T-cell (primary cell): ENCODE measurements around the gene GLIS1. TPM values are rescaled to one million over a fixed set of nuclear protein-coding genes. Genes with fewer than 3 reads are reported as not detected.

Experiments used
- ATAC-seq, 4 experiments: fragments of 200-7000 bp in 3 of 4; fragments of 150-1000 bp in 1 of 4; cut with Tn5 transposase; replicated peaks in 1 of 4; 1 replicate in 3 of 4; 2 replicates in 1 of 4; pipeline ENCODE4 v1.10.0; 2021; ENCODE audit warnings: moderate library complexity in 3 of 4, mild to moderate bottlenecking in 2 of 4, moderate number of reproducible peaks in 1 of 4
- CTCF ChIA-PET, 2 donors: fragments of 300-600 bp; sonication (Branson Sonifier 250); formaldehyde crosslinking; loops; one replicate each; lab custom pipeline; 2022; ENCODE audit warnings: antibody characterized with exemption in 2 of 2; lab: Charles Lee
- POLR2A ChIA-PET, 2 donors: fragments of 300-600 bp; sonication (Branson Sonifier 250); formaldehyde crosslinking; loops; one replicate each; lab custom pipeline; 2022; ENCODE audit warnings: antibody characterized with exemption in 2 of 2; lab: Charles Lee
- DNase-seq, 35 experiments: peaks; one replicate each; pipeline versions ENCODE4 v3.0.0 to v3.0.0-alpha.2; 2013 to 2023
- H3K27ac ChIP-seq: one replicate; pipeline ENCODE4 v1.5.1; 2013; ENCODE audit warnings: low read length
- H3K27me3 ChIP-seq, 2 experiments: replicated peaks in 1 of 2; 1 replicate in 1 of 2; 2 replicates in 1 of 2; pipeline versions ENCODE4 v1.6.1 to v1.7.0; 2013; ENCODE audit warnings: low read length in 1 of 2, mixed read lengths in 1 of 2; ENCODE audit not compliant: control insufficient read depth in 2 of 2, insufficient read depth in 2 of 2; ENCODE audit errors: extremely low read depth in 1 of 2
- H3K36me3 ChIP-seq, 2 donors: 1 replicate in 1 of 2; 2 replicates in 1 of 2; pipeline versions ENCODE4 v1.6.1 to v1.7.0; 2013; ENCODE audit warnings: low read length in 1 of 2; ENCODE audit not compliant: control insufficient read depth in 2 of 2, insufficient read depth in 1 of 2; ENCODE audit errors: extremely low read depth in 1 of 2
- H3K4me1 ChIP-seq, 2 experiments: 1 replicate in 1 of 2; 2 replicates in 1 of 2; pipeline versions ENCODE4 v1.6.1 to v1.7.0; 2013; ENCODE audit warnings: low read length in 2 of 2, mixed read lengths in 1 of 2; ENCODE audit not compliant: insufficient read depth in 2 of 2, control insufficient read depth in 1 of 2; ENCODE audit errors: extremely low read depth in 1 of 2
- H3K4me3 ChIP-seq, 2 donors: 1 replicate in 1 of 2; 2 replicates in 1 of 2; pipeline versions ENCODE4 v1.5.1 to v1.7.0; 2013; ENCODE audit warnings: mild to moderate bottlenecking in 2 of 2, low read length in 1 of 2, moderate library complexity in 1 of 2; ENCODE audit not compliant: control insufficient read depth in 1 of 2; ENCODE audit errors: extremely low read depth in 1 of 2
- H3K9me3 ChIP-seq: 2 replicates; pipeline ENCODE4 v1.7.0; 2013
- H3K27ac Mint-ChIP-seq, 2 donors: one replicate each; pipeline ENCODE4 v1.8.0; 2020 to 2021; ENCODE audit warnings: mild to moderate bottlenecking in 2 of 2, mixed read lengths in 2 of 2
- H3K27me3 Mint-ChIP-seq, 2 donors: one replicate each; pipeline ENCODE4 v1.8.0; 2021 to 2022; ENCODE audit warnings: mixed read lengths in 2 of 2
- H3K36me3 Mint-ChIP-seq: one replicate; pipeline ENCODE4 v1.8.0; 2021; ENCODE audit warnings: mixed read lengths
- H3K4me1 Mint-ChIP-seq, 3 donors: one replicate each; pipeline ENCODE4 v1.8.0; 2020 to 2022; ENCODE audit warnings: mixed read lengths in 3 of 3, mild to moderate bottlenecking in 1 of 3
- H3K4me3 Mint-ChIP-seq, 3 donors: one replicate each; pipeline ENCODE4 v1.8.0; 2020 to 2022; ENCODE audit warnings: mild to moderate bottlenecking in 3 of 3, mixed read lengths in 3 of 3, moderate library complexity in 3 of 3
- H3K9me3 Mint-ChIP-seq, 3 donors: one replicate each; pipeline ENCODE4 v1.8.0; 2020 to 2022; ENCODE audit warnings: mixed read lengths in 3 of 3
- WGBS: methylation state at CpG from one replicate; pipeline ENCODE4 v1.1.5; 2013; ENCODE audit warnings: missing lambda C conversion rate; ENCODE audit not compliant: insufficient coverage; 5-methylcytosine and 5-hydroxymethylcytosine counted together
- total RNA-seq, 35 experiments: library from RNA in 6 of 35; stranded (reverse) in 6 of 35; fragments of 120-200 nt in 1 of 35; gene quantifications; one replicate each; pipeline versions ENCODE4 v1.2.1 to v1.2.4 and lab custom pipeline; 2013 to 2026

Gene GLIS1
- total RNA-seq, 5 donors from 2014 or later (not counting 1 experiment from before 2014, with no cell fraction given): not detected

- Histone ChIP-seq H3K9me3 (no peaks in the 10 kb centered on the region), H3K36me3 (no peaks in the 10 kb centered on the region), H3K27me3 (peaks cover 0 to 5% of the 10 kb centered on the region in 2 experiments), H3K27ac (no peak overlapping the region), H3K4me1 (no peaks in the 10 kb centered on the region), H3K4me3 (no peak overlapping the region)
- WGBS: 100% methylated on average over 1 of the region's 8 CpGs
- DNase-seq (no peak), ATAC-seq (no peak)
- Mint-ChIP-seq H3K36me3 (no peaks in the 10 kb centered on the region), H3K9me3 (no peaks in the 10 kb centered on the region), H3K27me3 (no peaks in the 10 kb centered on the region), H3K4me1 (no peaks in the 10 kb centered on the region), H3K27ac (no peak overlapping the region), H3K4me3 (no peak overlapping the region)
- POLR2A ChIA-PET: interaction anchor here in 1 of 2 donors (0.6 kb wide), 1 partner anchor 74 kb away, joined by 11 read pairs; no protein-coding TSS in a partner anchor
- CTCF ChIA-PET: no interaction called here
Measured at GRCh38 chr1:53726009-53726600, 12.9 kb downstream of the GLIS1 start.

- Histone ChIP-seq H3K4me1 (no peaks in the 10 kb centered on the region), H3K9me3 (no peaks in the 10 kb centered on the region), H3K27ac (no peak overlapping the region), H3K27me3 (no peaks in the 10 kb centered on the region), H3K36me3 (no peaks in the 10 kb centered on the region), H3K4me3 (no peak overlapping the region)
- Mint-ChIP-seq H3K4me1 (no peaks in the 10 kb centered on the region), H3K27me3 (no peaks in the 10 kb centered on the region), H3K36me3 (no peaks in the 10 kb centered on the region), H3K9me3 (no peaks in the 10 kb centered on the region), H3K4me3 (no peak overlapping the region), H3K27ac (no peak overlapping the region)
- no peak for DNase-seq
- ChIA-PET CTCF (no interaction called here), POLR2A (no interaction called here)
- ATAC-seq: no peak
- 53% methylated on average over 6 of the region's 6 CpGs for WGBS
Measured at GRCh38 chr1:53725238-53725689, 13.7 kb downstream of the GLIS1 start.

- Mint-ChIP-seq H3K36me3 (no peaks in the 10 kb centered on the region), H3K27ac (no peak overlapping the region), H3K4me1 (no peaks in the 10 kb centered on the region), H3K4me3 (no peak overlapping the region), H3K9me3 (no peaks in the 10 kb centered on the region), H3K27me3 (peaks cover 6 to 7% of the 10 kb centered on the region in 2 donors)
- Histone ChIP-seq H3K4me1 (no peaks in the 10 kb centered on the region), H3K27ac (no peak overlapping the region), H3K27me3 (peaks cover 0 to 8% of the 10 kb centered on the region in 2 experiments), H3K9me3 (no peaks in the 10 kb centered on the region), H3K36me3 (no peaks in the 10 kb centered on the region), H3K4me3 (no peak overlapping the region)
- no CpG with 5 or more reads among the region's 1 CpG for WGBS
- CTCF ChIA-PET: no interaction called here
- POLR2A ChIA-PET: no interaction called here
- DNase-seq: no peak
- no peak for ATAC-seq
Measured at GRCh38 chr1:53722025-53722424, 16.9 kb downstream of the GLIS1 start.

GRCh38 chr1:53721088-53721487, 17.9 kb downstream of the GLIS1 start:
- no peak for ATAC-seq
- no peak overlapping the region for H3K4me3 ChIP-seq
- no peak overlapping the region for H3K27ac ChIP-seq
- peaks cover 0 to 9% of the 10 kb centered on the region in 2 experiments for H3K27me3 ChIP-seq
- no peaks in the 10 kb centered on the region for H3K4me1 Mint-ChIP-seq
- CTCF ChIA-PET: no interaction called here
- H3K9me3 ChIP-seq: no peaks in the 10 kb centered on the region
- H3K36me3 ChIP-seq: no peaks in the 10 kb centered on the region
- no peaks in the 10 kb centered on the region for H3K9me3 Mint-ChIP-seq
- no peak overlapping the region for H3K27ac Mint-ChIP-seq
- H3K36me3 Mint-ChIP-seq: no peaks in the 10 kb centered on the region
- WGBS: 100% methylated on average over 2 of the region's 4 CpGs
- H3K27me3 Mint-ChIP-seq: peaks cover 6 to 7% of the 10 kb centered on the region in 2 donors
- no peak overlapping the region for H3K4me3 Mint-ChIP-seq
- POLR2A ChIA-PET: no interaction called here
- DNase-seq: no peak
- H3K4me1 ChIP-seq: no peaks in the 10 kb centered on the region

- no CpG with 5 or more reads among the region's 2 CpGs for WGBS
Measured at GRCh38 chr1:53719469-53719868, 19.5 kb downstream of the GLIS1 start.

GRCh38 chr1:53718443-53718842, 20.5 kb downstream of the GLIS1 start:
- Mint-ChIP-seq H3K9me3 (no peaks in the 10 kb centered on the region), H3K27me3 (peaks cover 7 to 8% of the 10 kb centered on the region in 2 donors), H3K36me3 (no peaks in the 10 kb centered on the region), H3K4me3 (no peak overlapping the region), H3K4me1 (no peaks in the 10 kb centered on the region), H3K27ac (no peak overlapping the region)
- H3K27ac ChIP-seq: no peak overlapping the region
- WGBS: no CpG with 5 or more reads among the region's 2 CpGs
- no peaks in the 10 kb centered on the region for H3K36me3 ChIP-seq
- H3K4me1 ChIP-seq: no peaks in the 10 kb centered on the region
- peaks cover 0 to 29% of the 10 kb centered on the region in 2 experiments for H3K27me3 ChIP-seq
- DNase-seq (no peak), ATAC-seq (no peak)
- no peak overlapping the region for H3K4me3 ChIP-seq
- no peaks in the 10 kb centered on the region for H3K9me3 ChIP-seq
- CTCF ChIA-PET: no interaction called here
- POLR2A ChIA-PET: no interaction called here

More at GRCh38 chr1:53719469-53719868, 19.5 kb downstream of the GLIS1 start:
- no peaks in the 10 kb centered on the region for H3K9me3 Mint-ChIP-seq
- H3K4me3 Mint-ChIP-seq: no peak overlapping the region
- no peak for DNase-seq
- Histone ChIP-seq H3K27me3 (peaks cover 0 to 25% of the 10 kb centered on the region in 2 experiments), H3K27ac (no peak overlapping the region), H3K9me3 (no peaks in the 10 kb centered on the region), H3K4me3 (no peak overlapping the region), H3K36me3 (no peaks in the 10 kb centered on the region), H3K4me1 (no peaks in the 10 kb centered on the region)
- no peaks in the 10 kb centered on the region for H3K36me3 Mint-ChIP-seq
- no peak for ATAC-seq
- peaks cover 6 to 7% of the 10 kb centered on the region in 2 donors for H3K27me3 Mint-ChIP-seq
- POLR2A ChIA-PET: no interaction called here
- CTCF ChIA-PET: no interaction called here
- H3K4me1 Mint-ChIP-seq: no peaks in the 10 kb centered on the region
- no peak overlapping the region for H3K27ac Mint-ChIP-seq
